ENCODE results near the gene KLHDC7A. TPM values are rescaled to one million over a fixed set of nuclear protein-coding genes. Genes with fewer than 3 reads are reported as not detected.

Gene KLHDC7A
- polyA plus RNA-seq, 1 donor from 2014 or later, result 0.04 TPM

GRCh38 chr1:18515120-18515667 lies 34.5 kb downstream of the KLHDC7A start:
- no peak for TF ChIP-seq CTCF (IDR thresholded peaks at IDR 0.05; ENCODE audit: poor library complexity, severe bottlenecking)
- TF ChIP-seq EZH2 (IDR thresholded peaks at IDR 0.05; ENCODE audit: borderline replicate concordance, insufficient read depth, low read length, poor library complexity, severe bottlenecking), result no peak
- no peak for TF ChIP-seq SMC3 (conservative IDR thresholded peaks at IDR 0.05; ENCODE audit: poor library complexity)
- no peak for TF ChIP-seq RAD21 (conservative IDR thresholded peaks at IDR 0.05)
- TF ChIP-seq MXI1 (conservative IDR thresholded peaks at IDR 0.05; ENCODE audit: poor library complexity, severe bottlenecking), result no peak
- TF ChIP-seq EP300 (conservative IDR thresholded peaks at IDR 0.05; ENCODE audit: poor library complexity, severe bottlenecking), result no peak
- no peak for TF ChIP-seq POLR2AphosphoS5 (IDR thresholded peaks at IDR 0.05)
- TF ChIP-seq REST (IDR thresholded peaks at IDR 0.05; ENCODE audit: borderline replicate concordance), result no peak
- TF ChIP-seq TAF1 (IDR thresholded peaks at IDR 0.05; ENCODE audit: low read depth), result no peak
- Histone ChIP-seq H3K4me3 (ENCODE audit: low read length) (no peak overlapping the region), H4K20me1 (ENCODE audit: insufficient read depth) (no peaks in the 10 kb centered on the region), H3K9ac (ENCODE audit: low read length) (no peak overlapping the region), H3K9me3 (ENCODE audit: low read length) (no peaks in the 10 kb centered on the region), H3K27me3 (ENCODE audit: insufficient read depth, low read depth, low read length) (no peaks in the 10 kb centered on the region), H3K4me2 (ENCODE audit: low read length) (no peak overlapping the region), H3K79me2 (replicated peaks; ENCODE audit: insufficient read depth, low read length) (no peaks in the 10 kb centered on the region), H3K36me3 (ENCODE audit: insufficient read depth, low read length) (no peaks in the 10 kb centered on the region), H3K9me2 (ENCODE audit: insufficient read depth, low read length) (no peaks in the 10 kb centered on the region), H2AFZ (ENCODE audit: low read depth, low read length) (no peak overlapping the region), H3K27ac (ENCODE audit: low read length) (no peak overlapping the region), H3F3A (ENCODE audit: insufficient read depth, low read length, poor library complexity, severe bottlenecking) (no peaks in the 10 kb centered on the region)

GRCh38 chr1:18516473-18516872 lies 35.7 kb downstream of the KLHDC7A start:
- Histone ChIP-seq H3K4me2 (ENCODE audit: low read length) (no peak overlapping the region), H3K36me3 (ENCODE audit: insufficient read depth, low read length) (no peaks in the 10 kb centered on the region), H2AFZ (ENCODE audit: low read depth, low read length) (no peak overlapping the region), H3K27me3 (ENCODE audit: insufficient read depth, low read depth, low read length) (no peaks in the 10 kb centered on the region), H3K9me3 (ENCODE audit: low read length) (no peaks in the 10 kb centered on the region), H3K9ac (ENCODE audit: low read length) (no peak overlapping the region), H3K4me3 (ENCODE audit: low read length) (no peak overlapping the region), H3K27ac (ENCODE audit: low read length) (no peak overlapping the region), H4K20me1 (ENCODE audit: insufficient read depth) (no peaks in the 10 kb centered on the region), H3K79me2 (replicated peaks; ENCODE audit: insufficient read depth, low read length) (no peaks in the 10 kb centered on the region), H3K9me2 (ENCODE audit: insufficient read depth, low read length) (no peaks in the 10 kb centered on the region), H3F3A (ENCODE audit: insufficient read depth, low read length, poor library complexity, severe bottlenecking) (no peaks in the 10 kb centered on the region)
- TF ChIP-seq POLR2AphosphoS5 (IDR thresholded peaks at IDR 0.05) (no peak), REST (IDR thresholded peaks at IDR 0.05; ENCODE audit: borderline replicate concordance) (no peak), SMC3 (conservative IDR thresholded peaks at IDR 0.05; ENCODE audit: poor library complexity) (no peak), MXI1 (conservative IDR thresholded peaks at IDR 0.05; ENCODE audit: poor library complexity, severe bottlenecking) (no peak), CTCF (IDR thresholded peaks at IDR 0.05; ENCODE audit: poor library complexity, severe bottlenecking) (no peak), EZH2 (IDR thresholded peaks at IDR 0.05; ENCODE audit: borderline replicate concordance, insufficient read depth, low read length, poor library complexity, severe bottlenecking) (no peak), TAF1 (IDR thresholded peaks at IDR 0.05; ENCODE audit: low read depth) (no peak), RAD21 (conservative IDR thresholded peaks at IDR 0.05) (no peak), EP300 (conservative IDR thresholded peaks at IDR 0.05; ENCODE audit: poor library complexity, severe bottlenecking) (no peak)
